BLaER1 treated with 17β-estradiol and CSF1 and Interleukin-3, amounts not matched to agents 10 nM and 100 nM (cell line): ENCODE results near the gene ULK2.
"Not testable (repeated sequence)": the region's sequence is repeated elsewhere in the genome, so short reads cannot be mapped to it uniquely, and the experiment has no call there.

Source experiments
- H3K27ac ChIP-seq, 11 experiments: shearing (Covaris generic); formaldehyde crosslinking; 2 replicates each; pipeline ENCODE4 v1.8.1; 2022
- H3K27me3 ChIP-seq, 11 experiments: shearing (Covaris generic); formaldehyde crosslinking; 2 replicates each; pipeline ENCODE4 v1.8.1; 2022
- H3K36me3 ChIP-seq, 11 experiments: shearing (Covaris generic); formaldehyde crosslinking; 2 replicates each; pipeline ENCODE4 v1.8.1; 2022
- H3K4me1 ChIP-seq, 10 experiments: shearing (Covaris generic); formaldehyde crosslinking; 2 replicates each; pipeline ENCODE4 v1.8.1; 2022
- H3K4me2 ChIP-seq, 11 experiments: shearing (Covaris generic); formaldehyde crosslinking; 2 replicates each; pipeline ENCODE4 v1.8.1; 2022
- H3K4me3 ChIP-seq, 10 experiments: shearing (Covaris generic); formaldehyde crosslinking; 2 replicates each; pipeline ENCODE4 v1.8.1; 2022
- H3K9ac ChIP-seq, 11 experiments: shearing (Covaris generic); formaldehyde crosslinking; 2 replicates each; pipeline ENCODE4 v1.8.1; 2022
- H3K9me3 ChIP-seq, 11 experiments: shearing (Covaris generic); formaldehyde crosslinking; replicated peaks in 1 of 11; 2 replicates each; pipeline ENCODE4 v1.8.1; 2022
- H4K20me1 ChIP-seq, 11 experiments: shearing (Covaris generic); formaldehyde crosslinking; 2 replicates each; pipeline ENCODE4 v1.8.1; 2022
- Cebpa-rat ChIP-seq, 11 experiments: shearing (Covaris generic); IDR thresholded peaks; 2 replicates each; pipeline ENCODE4 v1.8.1; 2022

Gene ULK2

DNA sequence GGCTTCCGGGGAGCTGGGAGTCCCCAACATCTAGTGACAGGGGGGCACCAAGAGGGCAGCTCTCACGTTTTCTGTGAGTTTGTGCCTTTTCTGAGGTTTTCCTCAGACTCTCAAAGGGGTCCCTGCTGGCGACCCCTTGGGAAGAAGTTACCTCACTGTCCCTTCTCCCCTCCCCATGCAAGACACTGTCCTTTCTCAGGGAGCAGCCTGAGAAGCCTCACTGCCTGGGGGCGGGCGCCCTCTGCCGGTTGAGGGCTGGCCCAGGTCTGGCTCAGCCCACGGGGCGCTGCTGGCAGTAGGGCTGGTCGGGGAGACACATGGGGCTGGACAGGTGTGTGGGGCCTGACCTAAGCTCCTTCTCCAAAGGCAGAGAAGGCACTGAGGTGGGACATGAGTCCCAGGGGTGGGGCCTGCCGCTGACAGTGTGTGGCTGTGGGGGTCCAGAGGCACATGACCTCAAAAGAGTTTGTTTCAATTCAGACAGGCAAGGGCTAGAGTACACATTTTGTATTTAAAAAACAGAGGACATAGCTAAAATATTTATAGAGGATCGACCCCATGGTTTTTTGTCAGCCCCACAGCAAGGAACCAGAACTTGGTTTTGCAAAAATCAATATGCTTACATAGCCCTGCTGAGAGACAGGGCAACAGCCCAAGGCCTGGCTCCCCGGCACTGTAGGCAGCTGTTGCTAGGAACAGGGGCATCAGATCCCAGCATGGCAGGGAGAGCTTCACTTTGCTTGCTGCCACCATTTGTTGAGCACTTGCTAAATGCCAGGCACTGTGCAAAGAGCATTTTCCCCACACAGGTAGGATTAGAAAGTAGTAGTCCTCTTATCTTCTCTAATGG, 101.1 kb downstream of the ULK2 start:
- Histone ChIP-seq H3K4me1 (peaks cover 0 to 9% (median 0%) of the 10 kb centered on the region in 10 experiments; a peak in 4 of 20 replicates), H3K9me3 (no peaks in the 10 kb centered on the region), H3K27ac (no peak overlapping the region), H4K20me1 (no peaks in the 10 kb centered on the region; a peak in 1 of 22 replicates), H3K9ac (peak overlapping the region in 1 of 11 experiments; percentile 19; a peak in 1 of 22 replicates), H3K36me3 (peaks cover 0 to 9% (median 0%) of the 10 kb centered on the region in 11 experiments; a peak in 1 of 22 replicates), H3K27me3 (no peaks in the 10 kb centered on the region), H3K4me3 (no peak overlapping the region), H3K4me2 (no peak overlapping the region)
- TF ChIP-seq Cebpa-rat (IDR thresholded peaks at IDR 0.05), result no peak

GRCh38 chr17:19766016-19766415, 101.7 kb downstream of the ULK2 start:
- H3K27me3 ChIP-seq, result no peaks in the 10 kb centered on the region
- no peak overlapping the region for H3K4me3 ChIP-seq
- H4K20me1 ChIP-seq, result no peaks in the 10 kb centered on the region; a peak in 1 of 22 replicates
- no peak for TF ChIP-seq Cebpa-rat (IDR thresholded peaks at IDR 0.05)
- no peak overlapping the region for H3K27ac ChIP-seq
- H3K4me1 ChIP-seq, result peaks cover 0 to 9% (median under 1%) of the 10 kb centered on the region in 10 experiments; a peak in 4 of 20 replicates
- H3K36me3 ChIP-seq, result peaks cover 0 to 9% (median 0%) of the 10 kb centered on the region in 11 experiments; a peak in 1 of 22 replicates
- no peak overlapping the region for H3K4me2 ChIP-seq
- H3K9me3 ChIP-seq, result no peaks in the 10 kb centered on the region
- no peak overlapping the region for H3K9ac ChIP-seq

DNA sequence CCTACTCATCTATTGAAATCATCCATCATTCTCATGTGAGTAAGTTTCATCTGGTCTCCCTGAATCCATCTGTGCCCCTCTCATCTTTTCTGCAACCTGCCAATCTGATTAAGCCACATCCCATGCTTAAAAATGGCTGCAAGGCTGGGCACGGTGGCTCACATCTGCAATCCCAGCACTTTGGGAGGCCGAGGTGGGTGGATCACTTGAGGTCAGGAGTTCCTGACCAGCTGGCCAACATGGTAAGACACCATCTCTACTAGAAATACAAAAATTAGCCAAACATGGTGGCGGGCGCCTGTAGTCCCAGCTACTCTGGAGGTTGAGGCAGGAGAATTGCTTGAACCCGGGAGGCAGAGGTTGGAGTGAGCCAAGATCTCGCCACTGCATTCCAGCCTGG, 103.7 kb downstream of the ULK2 start:
- H3K4me1 ChIP-seq, H3K9me3 ChIP-seq, H3K27me3 ChIP-seq, H3K9ac ChIP-seq, H3K27ac ChIP-seq, H3K4me3 ChIP-seq, H4K20me1 ChIP-seq, H3K4me2 ChIP-seq, H3K36me3 ChIP-seq: not testable (repeated sequence)

- no peak overlapping the region for H3K4me2 ChIP-seq
- no peaks in the 10 kb centered on the region for H3K9me3 ChIP-seq
- TF ChIP-seq Cebpa-rat (IDR thresholded peaks at IDR 0.05), result no peak
- no peak overlapping the region for H3K9ac ChIP-seq
- no peak overlapping the region for H3K4me3 ChIP-seq
- peaks cover 0 to 9% (median 1%) of the 10 kb centered on the region in 10 experiments; a peak in 4 of 20 replicates for H3K4me1 ChIP-seq
- H3K27ac ChIP-seq, result no peak overlapping the region
- H4K20me1 ChIP-seq, result no peaks in the 10 kb centered on the region; a peak in 1 of 22 replicates
- H3K36me3 ChIP-seq, result no peaks in the 10 kb centered on the region
- no peaks in the 10 kb centered on the region for H3K27me3 ChIP-seq
Measured at GRCh38 chr17:19763416-19763815, 104.3 kb downstream of the ULK2 start.

GRCh38 chr17:19762515-19762961, 105.2 kb downstream of the ULK2 start:
- H3K36me3 ChIP-seq, result no peaks in the 10 kb centered on the region
- no peak for TF ChIP-seq Cebpa-rat (IDR thresholded peaks at IDR 0.05)
- H3K27ac ChIP-seq, result no peak overlapping the region
- H3K9me3 ChIP-seq, result no peaks in the 10 kb centered on the region
- H3K4me1 ChIP-seq, result peaks cover 0 to 9% (median 0%) of the 10 kb centered on the region in 10 experiments; a peak in 3 of 20 replicates
- no peak overlapping the region for H3K4me3 ChIP-seq
- no peaks in the 10 kb centered on the region for H3K27me3 ChIP-seq
- H3K4me2 ChIP-seq, result peak overlapping the region in 9 of 11 experiments; percentile 18 to 70 (median 27); a peak in 11 of 22 replicates
- no peak overlapping the region for H3K9ac ChIP-seq
- no peaks in the 10 kb centered on the region; a peak in 1 of 22 replicates for H4K20me1 ChIP-seq

DNA sequence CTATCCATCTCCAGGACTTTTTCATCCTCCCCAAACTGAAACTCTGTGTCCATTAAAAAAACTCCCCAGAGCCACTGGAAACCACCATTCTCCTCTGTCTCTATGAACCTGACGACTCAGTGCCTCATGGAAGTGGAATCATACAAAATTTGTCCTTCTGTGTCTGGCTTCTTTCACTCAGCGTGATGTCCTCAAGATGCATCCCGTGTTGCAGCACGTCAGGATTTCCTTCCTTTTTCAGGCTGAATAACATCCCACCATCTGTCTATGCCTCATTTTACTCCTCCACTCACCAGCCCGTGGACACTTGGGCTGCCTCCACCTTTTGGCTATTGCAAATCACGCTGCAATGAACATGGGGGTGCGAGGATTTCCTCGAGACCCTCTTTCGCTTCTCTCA, 107.0 kb downstream of the ULK2 start:
- TF ChIP-seq Cebpa-rat (IDR thresholded peaks at IDR 0.05), result no peak
- H3K27me3 ChIP-seq, result no peaks in the 10 kb centered on the region
- H3K4me3 ChIP-seq, result no peak overlapping the region
- peaks cover 0 to 9% (median 0%) of the 10 kb centered on the region in 10 experiments; a peak in 3 of 20 replicates for H3K4me1 ChIP-seq
- H4K20me1 ChIP-seq, result no peaks in the 10 kb centered on the region
- no peaks in the 10 kb centered on the region for H3K9me3 ChIP-seq
- no peak overlapping the region for H3K4me2 ChIP-seq
- no peak overlapping the region for H3K9ac ChIP-seq
- H3K27ac ChIP-seq, result no peak overlapping the region
- no peaks in the 10 kb centered on the region for H3K36me3 ChIP-seq

DNA sequence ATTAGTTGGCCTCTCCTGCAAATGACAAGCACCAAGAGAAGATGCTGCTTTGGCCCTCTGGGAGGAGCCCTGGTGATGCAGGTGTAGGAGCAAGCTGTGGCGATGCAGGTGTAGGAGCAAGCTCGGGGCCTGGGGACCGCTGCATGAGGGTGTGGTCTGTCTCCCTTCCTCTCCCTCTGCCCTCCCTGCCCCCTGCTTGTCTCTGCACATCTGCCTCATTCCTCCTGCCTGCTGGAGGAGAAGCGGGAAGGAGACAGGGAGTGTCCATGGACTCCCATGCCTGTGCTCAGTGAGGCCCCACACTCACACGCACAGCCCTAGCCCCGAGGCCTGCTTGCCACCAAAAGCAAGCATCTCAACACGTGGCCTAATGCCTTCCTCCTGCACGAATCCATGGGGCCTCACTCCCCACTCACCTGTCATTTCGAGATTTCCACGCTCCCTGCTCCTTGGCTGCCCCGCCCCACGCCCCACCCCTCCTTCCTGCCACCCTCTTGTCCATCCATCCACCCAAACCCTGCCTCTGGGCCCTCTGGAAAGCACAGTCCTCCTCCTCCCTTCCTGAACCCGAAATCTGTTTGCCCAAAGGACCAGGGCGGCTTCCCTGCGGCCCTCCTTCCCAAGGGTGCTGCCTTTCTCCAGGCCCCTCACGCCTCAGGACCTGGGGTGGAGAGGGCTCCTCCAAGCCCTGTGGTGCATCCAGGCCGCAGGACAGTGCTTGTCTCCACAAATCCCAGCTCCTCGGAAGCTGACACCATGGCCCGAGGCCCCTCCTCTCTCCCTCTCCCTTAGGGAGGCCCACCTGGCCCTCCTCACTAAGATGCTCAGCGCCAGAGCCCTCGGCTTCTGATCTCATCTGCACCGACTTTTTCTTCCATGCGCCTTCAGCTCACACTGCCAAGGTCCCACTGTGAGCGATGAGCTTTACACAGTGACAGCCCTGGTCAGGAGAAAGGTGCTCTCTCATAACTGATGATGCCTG, 107.9 kb downstream of the ULK2 start:
- Histone ChIP-seq H3K9ac (no peak overlapping the region; a peak in 1 of 22 replicates), H3K9me3 (no peaks in the 10 kb centered on the region), H3K4me2 (no peak overlapping the region; a peak in 1 of 22 replicates), H3K27me3 (no peaks in the 10 kb centered on the region), H3K36me3 (no peaks in the 10 kb centered on the region), H3K27ac (no peak overlapping the region), H4K20me1 (no peaks in the 10 kb centered on the region), H3K4me3 (no peak overlapping the region), H3K4me1 (peaks cover 0 to 9% (median under 1%) of the 10 kb centered on the region in 10 experiments; a peak in 4 of 20 replicates)
- no peak for TF ChIP-seq Cebpa-rat (IDR thresholded peaks at IDR 0.05)

GRCh38 chr17:19757536-19758180, 110.1 kb downstream of the ULK2 start:
- no peak overlapping the region for H3K27ac ChIP-seq
- H3K9me3 ChIP-seq, result no peaks in the 10 kb centered on the region
- no peak overlapping the region for H3K9ac ChIP-seq
- no peak for TF ChIP-seq Cebpa-rat (IDR thresholded peaks at IDR 0.05)
- H3K27me3 ChIP-seq, result no peaks in the 10 kb centered on the region
- no peak overlapping the region for H3K4me3 ChIP-seq
- no peaks in the 10 kb centered on the region for H3K36me3 ChIP-seq
- no peaks in the 10 kb centered on the region; a peak in 1 of 22 replicates for H4K20me1 ChIP-seq
- peaks cover 0 to 22% (median 6%) of the 10 kb centered on the region in 10 experiments; a peak in 13 of 20 replicates for H3K4me1 ChIP-seq
- H3K4me2 ChIP-seq, result no peak overlapping the region
